Adrenal gland (tissue), 12 donors: ENCODE results near the gene FCHSD2. TPM values are rescaled to one million over a fixed set of nuclear protein-coding genes. Genes with fewer than 3 reads are reported as not detected.
"Not testable (repeated sequence)": the region's sequence is repeated elsewhere in the genome, so short reads cannot be mapped to it uniquely, and the experiment has no call there.

Experiments
- DNase-seq, 7 donors: peaks; one replicate each; pipeline ENCODE4 v3.0.0-alpha.2; 2019 to 2020
- H3K27ac ChIP-seq, 5 donors: fragments of 200-600 bp; sonication (generic) in 4 of 5; 1 replicate in 3 of 5; 2 replicates in 2 of 5; pipeline versions ENCODE4 v1.5.1 to v1.8.0; 2016 to 2020; ENCODE audit warnings: mild to moderate bottlenecking in 1 of 5
- H3K27me3 ChIP-seq: fragments of 200-600 bp; 2 replicates; pipeline ENCODE4 v1.8.0; 2021
- H3K36me3 ChIP-seq, 2 donors: fragments of 200-600 bp; replicated peaks in 1 of 2; 1 replicate in 1 of 2; 2 replicates in 1 of 2; pipeline versions ENCODE4 v1.5.1 to v1.8.0; 2018 to 2022
- H3K4me1 ChIP-seq, 2 donors: fragments of 200-600 bp; replicated peaks in 1 of 2; 1 replicate in 1 of 2; 2 replicates in 1 of 2; pipeline versions ENCODE4 v1.5.1 to v1.8.0; 2018 to 2021
- H3K4me3 ChIP-seq, 4 donors: fragments of 200-600 bp; sonication (generic) in 3 of 4; one replicate each; pipeline ENCODE4 v1.5.1; 2016 to 2018
- H3K9me3 ChIP-seq, 3 donors: fragments of 200-600 bp; sonication (generic) in 1 of 3; replicated peaks in 1 of 3; 1 replicate in 2 of 3; 2 replicates in 1 of 3; pipeline versions ENCODE4 v1.5.1 to v1.8.0; 2016 to 2021
- POLR2A ChIP-seq, 2 donors: fragments of 450-650 bp; IDR thresholded peaks; one replicate each; pipeline ENCODE4 v1.6.1; 2017; ENCODE audit warnings: antibody characterized with exemption in 2 of 2, mild to moderate bottlenecking in 2 of 2, moderate library complexity in 1 of 2
- WGBS, 4 donors: extraction: QIAGEN DNeasy Blood & Tissue Kit in 2 of 4; methylation state at CpG; one replicate each; pipeline versions ENCODE4 v1.1.5 to v1.1.7; 2013 to 2017; 5-methylcytosine and 5-hydroxymethylcytosine counted together
- intact Hi-C, 2 donors: fragments of 100-400 bp; cut with DNase I; formaldehyde crosslinking; loops; one replicate each; pipeline versions ENCODE4 v1.14.1 to v1.15.0; 2022 to 2023
- polyA plus RNA-seq, 3 donors: library from polyadenylated mRNA; stranded (reverse); fragments of 200-250 nt in 2 of 3; fragments of 350-450 nt in 1 of 3; fragmentation: Illumina TruSeq in 1 of 3; extraction: RNeasy Lipid Tissue Mini Kit (QIAGEN cat#74804) in 1 of 3; gene quantifications; one replicate each; pipeline ENCODE4 v1.2.3, GENCODE V29; 2013 to 2014
- total RNA-seq, 9 donors: library from RNA; depleted of rRNA in 4 of 9; stranded (reverse); fragments of >200 nt in 4 of 9; fragments of 120-200 nt in 1 of 9; fragmentation: NEBNext Ultra II Directional in 1 of 9; extraction: Animal tissue kit (Norgen Biotek cat#: 25700) in 1 of 9; gene quantifications; one replicate each; pipeline versions ENCODE4 v1.1.0 to v1.2.4, GENCODE V29; 2013 to 2023
- TF ChIP-seq, protein P1 (sequence below), 6 experiments: fragments of 450-650 bp in 4 of 6; fragments of 200-600 bp in 2 of 6; sonication (generic) in 1 of 6; IDR thresholded peaks; 1 replicate in 5 of 6; 2 replicates in 1 of 6; pipeline versions ENCODE4 v1.5.1 to v1.8.0; 2016 to 2021; ENCODE audit warnings: antibody characterized with exemption in 6 of 6, mild to moderate bottlenecking in 2 of 6, moderate library complexity in 1 of 6
- donor health status: healthy with polysubstance abuse.
- donor health status: Bipolar disorder and iron deficiency.
- donor health status: DM: yes; HTN: yes; CAD: no.
- donor health status: DM: no; HTN: no; CAD: no.
- donor health status: DM: no; HTN: no; CAD: no.
- donor health status: DM: yes; HTN: yes; CAD: no.

The FCHSD2 gene
- total and polyA plus RNA-seq, 12 donors = 14.6 to 67.2 (median 32.7) TPM

DNA sequence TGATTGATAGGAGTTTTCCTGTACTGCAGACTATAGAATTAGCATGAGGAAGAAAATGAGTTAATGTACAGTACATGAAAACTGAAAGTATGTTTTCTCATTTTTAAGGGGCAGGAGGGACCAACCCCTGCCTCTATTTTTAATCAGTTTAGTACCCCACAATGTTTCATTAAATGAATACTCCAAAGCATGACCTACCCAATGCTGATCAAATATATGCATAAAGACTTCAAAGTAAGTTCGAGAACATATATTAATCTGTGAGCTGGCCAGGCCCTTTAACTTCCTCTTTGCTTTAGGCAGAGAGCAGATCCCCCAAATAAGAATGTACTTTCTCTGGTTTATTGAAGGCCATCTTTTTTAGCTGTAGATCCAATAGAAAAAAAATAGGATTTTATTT, 161.0 kb downstream of the FCHSD2 start:
- Histone ChIP-seq H3K27me3 (no peaks in the 10 kb centered on the region), H3K4me1 (peaks cover 6 to 16% of the 10 kb centered on the region in 2 donors), H3K36me3 (peaks cover 0 to 18% of the 10 kb centered on the region in 2 donors), H3K9me3 (no peaks in the 10 kb centered on the region), H3K27ac (no peak overlapping the region), H3K4me3 (no peak overlapping the region)
- 66 to 80% (median 76%) methylated on average over 1 of the region's 1 CpG for WGBS, 4 donors
- no peak for TF ChIP-seq POLR2A (IDR thresholded peaks at IDR 0.05)
- TF ChIP-seq, protein P1, sequence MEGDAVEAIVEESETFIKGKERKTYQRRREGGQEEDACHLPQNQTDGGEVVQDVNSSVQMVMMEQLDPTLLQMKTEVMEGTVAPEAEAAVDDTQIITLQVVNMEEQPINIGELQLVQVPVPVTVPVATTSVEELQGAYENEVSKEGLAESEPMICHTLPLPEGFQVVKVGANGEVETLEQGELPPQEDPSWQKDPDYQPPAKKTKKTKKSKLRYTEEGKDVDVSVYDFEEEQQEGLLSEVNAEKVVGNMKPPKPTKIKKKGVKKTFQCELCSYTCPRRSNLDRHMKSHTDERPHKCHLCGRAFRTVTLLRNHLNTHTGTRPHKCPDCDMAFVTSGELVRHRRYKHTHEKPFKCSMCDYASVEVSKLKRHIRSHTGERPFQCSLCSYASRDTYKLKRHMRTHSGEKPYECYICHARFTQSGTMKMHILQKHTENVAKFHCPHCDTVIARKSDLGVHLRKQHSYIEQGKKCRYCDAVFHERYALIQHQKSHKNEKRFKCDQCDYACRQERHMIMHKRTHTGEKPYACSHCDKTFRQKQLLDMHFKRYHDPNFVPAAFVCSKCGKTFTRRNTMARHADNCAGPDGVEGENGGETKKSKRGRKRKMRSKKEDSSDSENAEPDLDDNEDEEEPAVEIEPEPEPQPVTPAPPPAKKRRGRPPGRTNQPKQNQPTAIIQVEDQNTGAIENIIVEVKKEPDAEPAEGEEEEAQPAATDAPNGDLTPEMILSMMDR (IDR thresholded peaks at IDR 0.05) = no peak
- intact Hi-C loops = no loop called here
- DNase-seq = no peak

DNA sequence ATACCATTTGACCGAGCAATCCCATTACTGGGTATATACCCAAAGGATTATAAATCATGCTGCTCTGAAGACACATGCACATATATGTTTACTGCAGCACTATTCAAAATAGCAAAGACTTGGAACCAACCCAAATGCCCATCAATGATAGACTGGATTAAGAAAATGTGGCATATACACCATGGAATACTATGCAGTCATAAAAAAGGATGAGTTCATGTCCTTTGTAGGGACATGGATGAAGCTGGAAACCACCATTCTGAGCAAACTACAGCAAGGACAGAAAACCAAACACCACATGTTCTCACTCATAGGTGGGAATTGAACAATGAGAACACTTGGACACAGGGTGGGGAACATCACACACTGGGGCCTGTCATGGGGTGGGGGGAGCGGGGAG, 164.3 kb downstream of the FCHSD2 start:
- 88 to 99% (median 96%) methylated on average over 2 of the region's 2 CpGs for WGBS, 4 donors
- H3K27me3 ChIP-seq, H3K36me3 ChIP-seq, H3K9me3 ChIP-seq, DNase-seq, H3K4me3 ChIP-seq, intact Hi-C loops, H3K27ac ChIP-seq: not testable (repeated sequence)
- peaks cover 6 to 29% of the 10 kb centered on the region in 2 donors for H3K4me1 ChIP-seq

DNA sequence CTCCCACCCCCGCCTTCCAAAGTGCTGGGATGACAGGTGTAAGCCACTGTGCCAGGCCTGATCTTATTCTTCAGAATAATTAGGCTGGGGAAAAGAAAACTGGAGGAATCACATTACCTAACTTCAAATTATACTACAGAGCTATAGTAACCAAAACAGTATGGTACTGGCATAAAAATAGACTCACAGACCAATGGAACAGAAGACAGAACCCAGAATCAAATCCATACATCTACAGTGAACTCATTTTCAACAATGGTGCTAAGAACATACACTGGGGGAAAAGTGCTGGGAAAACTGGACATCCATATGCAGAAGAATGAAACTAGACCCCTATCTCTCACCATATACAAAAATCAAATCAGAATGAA, 165.6 kb downstream of the FCHSD2 start:
- H3K27ac ChIP-seq = peak overlapping the region in 2 of 5 donors; percentile 70
- H3K27me3 ChIP-seq, H3K36me3 ChIP-seq, DNase-seq, H3K9me3 ChIP-seq, intact Hi-C loops: not testable (repeated sequence)
- H3K4me1 ChIP-seq = peaks cover 0 to 41% of the 10 kb centered on the region in 2 donors
- peak overlapping the region in 1 of 4 donors; percentile 12 for H3K4me3 ChIP-seq
- WGBS, 4 donors = 86 to 100% (median 99%) methylated on average over 1 of the region's 1 CpG

DNA sequence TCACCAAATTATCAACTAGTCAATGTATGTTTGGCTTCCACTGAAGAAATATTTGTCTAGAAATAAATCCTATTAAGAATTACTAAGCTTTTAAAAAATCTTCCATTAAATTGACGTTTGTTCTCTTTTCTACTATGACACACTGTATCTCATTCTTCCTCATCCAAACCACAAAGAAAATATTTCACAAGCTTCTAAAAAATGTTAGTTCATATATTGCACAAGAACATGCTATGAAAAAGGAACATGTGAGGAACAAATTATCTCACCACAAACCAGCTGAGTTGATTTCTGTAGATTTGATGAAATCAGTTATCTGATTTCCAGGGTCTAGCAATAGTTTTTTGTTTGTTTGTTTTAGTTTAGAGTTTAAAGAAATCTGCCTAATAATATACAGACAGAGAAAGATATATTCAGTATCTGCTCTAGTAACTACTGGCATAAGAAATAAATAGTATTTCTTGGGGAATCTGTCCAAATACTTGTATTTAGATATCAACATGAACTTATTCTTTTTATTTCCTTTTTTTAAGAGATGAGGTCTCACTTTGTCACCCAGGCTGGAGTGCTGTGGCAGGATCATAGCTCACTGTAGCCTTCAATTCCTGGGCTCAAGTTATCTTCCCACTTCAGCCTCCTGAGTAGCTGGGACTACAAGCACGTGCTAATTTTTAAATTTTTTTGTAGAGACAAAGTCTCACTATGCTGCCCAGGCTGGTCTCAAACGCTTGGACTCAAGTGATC, 166.2 kb downstream of the FCHSD2 start:
- Histone ChIP-seq H3K36me3 (no peaks in the 10 kb centered on the region), H3K27ac (peak overlapping the region in 3 of 5 donors; percentile 8 to 78 (median 70)), H3K9me3 (no peaks in the 10 kb centered on the region), H3K27me3 (no peaks in the 10 kb centered on the region), H3K4me3 (peak overlapping the region in 1 of 4 donors; percentile 12), H3K4me1 (peaks cover 3 to 47% of the 10 kb centered on the region in 2 donors)
- no peak for DNase-seq
- 30 to 61% (median 35%) methylated on average over 2 to 3 of the region's 3 CpGs for WGBS, 4 donors
- TF ChIP-seq, protein P1 (IDR thresholded peaks at IDR 0.05) = no peak
- no peak for TF ChIP-seq POLR2A (IDR thresholded peaks at IDR 0.05)
- intact Hi-C loops = no loop called here

DNA sequence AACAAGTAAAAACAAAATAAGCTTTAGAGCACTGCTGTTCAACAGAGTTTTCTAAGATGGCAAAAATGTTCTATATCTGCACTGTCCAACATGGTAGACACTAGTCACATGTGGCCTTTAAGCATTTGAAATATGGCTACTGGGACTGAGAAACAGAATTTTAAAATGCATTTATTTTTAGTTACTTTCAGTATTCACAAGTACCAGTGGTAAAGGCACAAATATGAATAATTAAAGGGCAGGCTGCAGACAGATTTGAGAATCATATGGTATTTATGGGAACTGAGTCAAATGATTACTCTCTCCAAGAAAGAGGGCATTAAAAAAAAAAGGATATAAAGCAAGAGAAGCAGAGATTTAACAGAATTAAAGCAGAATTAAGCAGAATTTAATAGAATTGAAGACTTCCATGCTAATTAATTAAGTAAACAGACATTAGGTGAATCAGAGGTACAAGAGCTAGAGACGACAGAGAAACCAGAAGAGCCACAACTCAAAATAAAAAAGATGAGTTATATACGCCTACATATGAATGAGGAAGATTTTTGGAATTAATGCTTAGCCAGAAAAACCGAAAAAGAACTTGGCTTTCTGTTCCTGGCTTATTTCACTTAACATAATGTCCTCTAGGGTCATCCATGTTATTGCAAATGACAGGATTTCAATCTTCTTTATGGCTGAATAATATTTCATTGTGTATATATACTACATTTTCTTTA, 167.5 kb downstream of the FCHSD2 start:
- no peak for DNase-seq
- TF ChIP-seq, protein P1 (IDR thresholded peaks at IDR 0.05) = no peak
- no peak for TF ChIP-seq POLR2A (IDR thresholded peaks at IDR 0.05)
- 75 to 88% (median 80%) methylated on average over 3 of the region's 3 CpGs for WGBS, 4 donors
- no peaks in the 10 kb centered on the region for H3K36me3 ChIP-seq
- H3K9me3 ChIP-seq = no peaks in the 10 kb centered on the region
- peaks cover 11 to 52% of the 10 kb centered on the region in 2 donors for H3K4me1 ChIP-seq
- no peak overlapping the region for H3K4me3 ChIP-seq
- intact Hi-C loops = no loop called here
- peak overlapping the region in 3 of 5 donors; percentile 5 to 78 (median 53) for H3K27ac ChIP-seq
- no peaks in the 10 kb centered on the region for H3K27me3 ChIP-seq
